ENCODE data around the gene CDH23. TPM values are rescaled to one million over a fixed set of nuclear protein-coding genes. Genes with fewer than 3 reads are reported as not detected.

CDH23 gene
- total and polyA plus RNA-seq, 2 experiments from 2014 or later: 0.08 TPM; not detected in 1

GRCh38 chr10:71667387-71667752 lies 270.6 kb downstream of the CDH23 start:
- no peak for TF ChIP-seq EZH2 (IDR thresholded peaks at IDR 0.05; ENCODE audit: insufficient read depth, poor library complexity, severe bottlenecking)
- TF ChIP-seq EZH2phosphoT487 (IDR thresholded peaks at IDR 0.05; ENCODE audit: insufficient read depth, low read depth): no peak
- no peak overlapping the region for H3K4me2 ChIP-seq (ENCODE audit: unreplicated experiment)
- no peak overlapping the region for H2AFZ ChIP-seq
- in situ Hi-C loops (cut with MboI): no loop called here
- no peaks in the 10 kb centered on the region for H3K9me3 ChIP-seq (ENCODE audit: low read depth)
- no peak overlapping the region for H3K4me3 ChIP-seq
- H3F3A ChIP-seq (ENCODE audit: insufficient read depth): no peaks in the 10 kb centered on the region
- no peak overlapping the region for H3K27ac ChIP-seq
- no peaks in the 10 kb centered on the region for H3K79me2 ChIP-seq (ENCODE audit: insufficient read depth)
- no peak overlapping the region for H3K9ac ChIP-seq
- H3K9me2 ChIP-seq (ENCODE audit: insufficient read depth): no peaks in the 10 kb centered on the region
- 47 to 55% methylated on average over 4 to 5 of the region's 5 CpGs for WGBS, 2 experiments (ENCODE audit: low coverage in 1 of 2, low lambda C conversion rate in 2 of 2, missing lambda C conversion rate in 2 of 2)
- DNase-seq: no peak
- no peaks in the 10 kb centered on the region for H3K4me1 ChIP-seq (ENCODE audit: insufficient read depth)
- H3K36me3 ChIP-seq (ENCODE audit: low read depth): no peaks in the 10 kb centered on the region
- H3K27me3 ChIP-seq (replicated peaks; ENCODE audit: insufficient read depth): peaks cover 5% of the 10 kb centered on the region; the same call in 1 of the 2 replicates
- H4K20me1 ChIP-seq (ENCODE audit: insufficient read depth): no peaks in the 10 kb centered on the region

GRCh38 chr10:71671994-71672946 lies 275.6 kb downstream of the CDH23 start:
- Histone ChIP-seq H3K4me2 (ENCODE audit: unreplicated experiment) (no peak overlapping the region), H3F3A (ENCODE audit: insufficient read depth) (no peaks in the 10 kb centered on the region), H3K4me1 (ENCODE audit: insufficient read depth) (no peaks in the 10 kb centered on the region), H3K79me2 (ENCODE audit: insufficient read depth) (no peaks in the 10 kb centered on the region), H3K9me2 (ENCODE audit: insufficient read depth) (no peaks in the 10 kb centered on the region), H3K27ac (no peak overlapping the region), H3K9ac (no peak overlapping the region), H2AFZ (no peak overlapping the region), H4K20me1 (ENCODE audit: insufficient read depth) (no peaks in the 10 kb centered on the region), H3K9me3 (ENCODE audit: low read depth) (no peaks in the 10 kb centered on the region), H3K27me3 (replicated peaks; ENCODE audit: insufficient read depth) (0 out of 2 replicates have a peak, but pooled peaks cover 5% of the 10 kb centered on the region), H3K36me3 (ENCODE audit: low read depth) (no peaks in the 10 kb centered on the region), H3K4me3 (no peak overlapping the region)
- TF ChIP-seq EZH2phosphoT487 (IDR thresholded peaks at IDR 0.05; ENCODE audit: insufficient read depth, low read depth) (no peak), EZH2 (IDR thresholded peaks at IDR 0.05; ENCODE audit: insufficient read depth, poor library complexity, severe bottlenecking) (no peak)
- 61 to 64% methylated on average over 12 to 16 of the region's 16 CpGs for WGBS, 2 experiments (ENCODE audit: low coverage in 1 of 2, low lambda C conversion rate in 2 of 2, missing lambda C conversion rate in 2 of 2)
- in situ Hi-C loops (cut with MboI): no loop called here
- no peak for DNase-seq

- H3K36me3 ChIP-seq (ENCODE audit: low read depth): no peaks in the 10 kb centered on the region
- in situ Hi-C loops (cut with MboI): no loop called here
- no peak overlapping the region for H3K4me3 ChIP-seq
- H3K27me3 ChIP-seq (replicated peaks; ENCODE audit: insufficient read depth): no peaks in the 10 kb centered on the region; the same call in 1 of the 2 replicates
- TF ChIP-seq EZH2phosphoT487 (IDR thresholded peaks at IDR 0.05; ENCODE audit: insufficient read depth, low read depth): no peak
- no peaks in the 10 kb centered on the region for H3F3A ChIP-seq (ENCODE audit: insufficient read depth)
- DNase-seq: no peak
- 91 to 94% methylated on average over 6 of the region's 6 CpGs for WGBS, 2 experiments (ENCODE audit: low coverage in 1 of 2, low lambda C conversion rate in 2 of 2, missing lambda C conversion rate in 2 of 2)
- no peaks in the 10 kb centered on the region for H3K9me3 ChIP-seq (ENCODE audit: low read depth)
- no peak overlapping the region for H3K27ac ChIP-seq
- no peaks in the 10 kb centered on the region for H4K20me1 ChIP-seq (ENCODE audit: insufficient read depth)
- H3K4me1 ChIP-seq (ENCODE audit: insufficient read depth): no peaks in the 10 kb centered on the region
- H3K4me2 ChIP-seq (ENCODE audit: unreplicated experiment): no peak overlapping the region
- H2AFZ ChIP-seq: no peak overlapping the region
- H3K9me2 ChIP-seq (ENCODE audit: insufficient read depth): no peaks in the 10 kb centered on the region
- H3K9ac ChIP-seq: no peak overlapping the region
- H3K79me2 ChIP-seq (ENCODE audit: insufficient read depth): no peaks in the 10 kb centered on the region
These were observed 278.7 kb downstream of the CDH23 start for GRCh38 chr10:71675295-71675970.

- DNase-seq: no peak
- no peak overlapping the region for H3K4me3 ChIP-seq
- H3K27ac ChIP-seq: no peak overlapping the region
- no peaks in the 10 kb centered on the region for H3K36me3 ChIP-seq (ENCODE audit: low read depth)
- in situ Hi-C loops (cut with MboI): no loop called here
- H3K4me2 ChIP-seq (ENCODE audit: unreplicated experiment): no peak overlapping the region
- H3K9me3 ChIP-seq (ENCODE audit: low read depth): no peaks in the 10 kb centered on the region
- no peaks in the 10 kb centered on the region for H3F3A ChIP-seq (ENCODE audit: insufficient read depth)
- H2AFZ ChIP-seq: no peak overlapping the region
- H3K4me1 ChIP-seq (ENCODE audit: insufficient read depth): no peaks in the 10 kb centered on the region
- H3K79me2 ChIP-seq (ENCODE audit: insufficient read depth): no peaks in the 10 kb centered on the region
- H3K9me2 ChIP-seq (ENCODE audit: insufficient read depth): no peaks in the 10 kb centered on the region
- no peak overlapping the region for H3K9ac ChIP-seq
- peaks cover 15% of the 10 kb centered on the region for H3K27me3 ChIP-seq (replicated peaks; ENCODE audit: insufficient read depth)
- no peaks in the 10 kb centered on the region for H4K20me1 ChIP-seq (ENCODE audit: insufficient read depth)
- TF ChIP-seq EZH2 (IDR thresholded peaks at IDR 0.05; ENCODE audit: insufficient read depth, poor library complexity, severe bottlenecking) (no peak), EZH2phosphoT487 (IDR thresholded peaks at IDR 0.05; ENCODE audit: insufficient read depth, low read depth) (no peak)
- WGBS, 2 experiments (ENCODE audit: low coverage in 1 of 2, low lambda C conversion rate in 2 of 2, missing lambda C conversion rate in 2 of 2): 77 to 84% methylated on average over 17 of the region's 17 CpGs
These were observed 280.5 kb downstream of the CDH23 start for GRCh38 chr10:71677261-71677660.

Data from GM23248 (cell line).